Panc1 (cell line): ENCODE measurements around the gene TPRA1.

ENCODE experiments used
- POLR2AphosphoS5 ChIP-seq: IDR thresholded peaks from 2 replicates; pipeline ENCODE4 v1.6.1; 2012; ENCODE audit warnings: mild to moderate bottlenecking, low read depth, low read length, moderate library complexity
- SIN3A ChIP-seq: IDR thresholded peaks from 2 replicates; pipeline ENCODE4 v1.6.1; 2012; ENCODE audit warnings: low read depth, mild to moderate bottlenecking, low read length, moderate library complexity, borderline replicate concordance; ENCODE audit not compliant: insufficient read depth
- TCF7L2 ChIP-seq: IDR thresholded peaks from 2 replicates; pipeline ENCODE4 v1.6.1; 2011; ENCODE audit warnings: mild to moderate bottlenecking, low read depth, low read length, inconsistent platforms
- TF ChIP-seq, protein P1 (sequence below): fragments of 450-650 bp; IDR thresholded peaks from 2 replicates; pipeline ENCODE4 v1.5.1; 2017; ENCODE audit warnings: mild to moderate bottlenecking
- TF ChIP-seq, protein P2 (sequence below), 2 experiments: IDR thresholded peaks; 2 replicates each; pipeline ENCODE4 v1.6.1; 2011 to 2012; ENCODE audit warnings: low read depth in 2 of 2, control low read depth in 1 of 2, low read length in 1 of 2, mild to moderate bottlenecking in 1 of 2, moderate library complexity in 1 of 2; ENCODE audit not compliant: insufficient read depth in 1 of 2

DNA sequence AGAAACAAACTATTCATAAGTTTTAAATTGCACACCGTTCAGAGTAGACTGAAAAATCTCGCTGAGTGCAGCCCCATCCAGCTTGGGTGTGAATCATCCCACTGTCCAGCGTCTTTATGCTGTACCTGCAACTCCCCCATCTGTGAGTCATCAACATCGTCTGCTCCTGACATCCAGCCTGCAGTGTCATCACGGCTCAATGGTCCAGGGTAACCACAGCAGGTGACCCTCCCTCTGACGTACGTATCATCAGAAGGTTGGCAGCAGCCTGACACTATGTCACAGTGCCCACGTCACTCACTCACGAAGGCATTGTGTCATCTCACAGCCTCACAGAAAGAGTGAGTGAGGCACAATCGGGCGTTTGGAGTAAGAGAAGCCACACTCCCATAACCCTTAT is 65.2 kb downstream of the TPRA1 start:
- TF ChIP-seq, protein P1, sequence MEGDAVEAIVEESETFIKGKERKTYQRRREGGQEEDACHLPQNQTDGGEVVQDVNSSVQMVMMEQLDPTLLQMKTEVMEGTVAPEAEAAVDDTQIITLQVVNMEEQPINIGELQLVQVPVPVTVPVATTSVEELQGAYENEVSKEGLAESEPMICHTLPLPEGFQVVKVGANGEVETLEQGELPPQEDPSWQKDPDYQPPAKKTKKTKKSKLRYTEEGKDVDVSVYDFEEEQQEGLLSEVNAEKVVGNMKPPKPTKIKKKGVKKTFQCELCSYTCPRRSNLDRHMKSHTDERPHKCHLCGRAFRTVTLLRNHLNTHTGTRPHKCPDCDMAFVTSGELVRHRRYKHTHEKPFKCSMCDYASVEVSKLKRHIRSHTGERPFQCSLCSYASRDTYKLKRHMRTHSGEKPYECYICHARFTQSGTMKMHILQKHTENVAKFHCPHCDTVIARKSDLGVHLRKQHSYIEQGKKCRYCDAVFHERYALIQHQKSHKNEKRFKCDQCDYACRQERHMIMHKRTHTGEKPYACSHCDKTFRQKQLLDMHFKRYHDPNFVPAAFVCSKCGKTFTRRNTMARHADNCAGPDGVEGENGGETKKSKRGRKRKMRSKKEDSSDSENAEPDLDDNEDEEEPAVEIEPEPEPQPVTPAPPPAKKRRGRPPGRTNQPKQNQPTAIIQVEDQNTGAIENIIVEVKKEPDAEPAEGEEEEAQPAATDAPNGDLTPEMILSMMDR = no peak
- no peak for TF ChIP-seq POLR2AphosphoS5
- TF ChIP-seq, protein P2, sequence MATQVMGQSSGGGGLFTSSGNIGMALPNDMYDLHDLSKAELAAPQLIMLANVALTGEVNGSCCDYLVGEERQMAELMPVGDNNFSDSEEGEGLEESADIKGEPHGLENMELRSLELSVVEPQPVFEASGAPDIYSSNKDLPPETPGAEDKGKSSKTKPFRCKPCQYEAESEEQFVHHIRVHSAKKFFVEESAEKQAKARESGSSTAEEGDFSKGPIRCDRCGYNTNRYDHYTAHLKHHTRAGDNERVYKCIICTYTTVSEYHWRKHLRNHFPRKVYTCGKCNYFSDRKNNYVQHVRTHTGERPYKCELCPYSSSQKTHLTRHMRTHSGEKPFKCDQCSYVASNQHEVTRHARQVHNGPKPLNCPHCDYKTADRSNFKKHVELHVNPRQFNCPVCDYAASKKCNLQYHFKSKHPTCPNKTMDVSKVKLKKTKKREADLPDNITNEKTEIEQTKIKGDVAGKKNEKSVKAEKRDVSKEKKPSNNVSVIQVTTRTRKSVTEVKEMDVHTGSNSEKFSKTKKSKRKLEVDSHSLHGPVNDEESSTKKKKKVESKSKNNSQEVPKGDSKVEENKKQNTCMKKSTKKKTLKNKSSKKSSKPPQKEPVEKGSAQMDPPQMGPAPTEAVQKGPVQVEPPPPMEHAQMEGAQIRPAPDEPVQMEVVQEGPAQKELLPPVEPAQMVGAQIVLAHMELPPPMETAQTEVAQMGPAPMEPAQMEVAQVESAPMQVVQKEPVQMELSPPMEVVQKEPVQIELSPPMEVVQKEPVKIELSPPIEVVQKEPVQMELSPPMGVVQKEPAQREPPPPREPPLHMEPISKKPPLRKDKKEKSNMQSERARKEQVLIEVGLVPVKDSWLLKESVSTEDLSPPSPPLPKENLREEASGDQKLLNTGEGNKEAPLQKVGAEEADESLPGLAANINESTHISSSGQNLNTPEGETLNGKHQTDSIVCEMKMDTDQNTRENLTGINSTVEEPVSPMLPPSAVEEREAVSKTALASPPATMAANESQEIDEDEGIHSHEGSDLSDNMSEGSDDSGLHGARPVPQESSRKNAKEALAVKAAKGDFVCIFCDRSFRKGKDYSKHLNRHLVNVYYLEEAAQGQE (IDR thresholded peaks at IDR 0.05; ENCODE audit: insufficient read depth in 1 of 2, low read depth in 2 of 2, low read length in 1 of 2) = no peak
- TF ChIP-seq SIN3A = no peak
- no peak for TF ChIP-seq TCF7L2
